ENCODE measurements around the gene TBC1D20.

Gene TBC1D20

GRCh38 chr20:418858-419365 lies 43.4 kb downstream of the TBC1D20 start:
- no peak for DNase-seq

- no peak for DNase-seq
Observed at GRCh38 chr20:417801-418342, 44.5 kb downstream of the TBC1D20 start.

- no peak for DNase-seq
Observed at GRCh38 chr20:416950-417800, 45.2 kb downstream of the TBC1D20 start.

- no peak for DNase-seq
Observed at GRCh38 chr20:415820-416322, 46.5 kb downstream of the TBC1D20 start.

GRCh38 chr20:414161-414560 lies 48.2 kb downstream of the TBC1D20 start:
- DNase-seq: no peak

GRCh38 chr20:412081-412480 lies 50.3 kb downstream of the TBC1D20 start:
- DNase-seq: no peak

GRCh38 chr20:409697-410559 lies 52.4 kb downstream of the TBC1D20 start:
- no peak for DNase-seq

- peak; percentile 41 for DNase-seq
Observed at GRCh38 chr20:408843-409696, 53.3 kb downstream of the TBC1D20 start.

GRCh38 chr20:407953-408842 lies 54.1 kb downstream of the TBC1D20 start, which contains the start of gene RBCK1:
Gene RBCK1 (plus strand): TSS chr20:408299. CDS start chr20:408758, 459 bp downstream.
- peak; percentile 89 for DNase-seq

GRCh38 chr20:407133-407952 lies 55.0 kb downstream of the TBC1D20 start:
- DNase-seq: peak; percentile 80

GRCh38 chr20:406200-407132 lies 55.9 kb downstream of the TBC1D20 start:
- DNase-seq: no peak

- DNase-seq: no peak
Observed at GRCh38 chr20:404088-404487, 58.2 kb downstream of the TBC1D20 start.

GRCh38 chr20:403582-403957 lies 58.8 kb downstream of the TBC1D20 start:
- no peak for DNase-seq

GRCh38 chr20:402898-403581 lies 59.3 kb downstream of the TBC1D20 start:
- no peak for DNase-seq

- no peak for DNase-seq
Observed at GRCh38 chr20:402496-402885, 59.8 kb downstream of the TBC1D20 start.

- no peak for DNase-seq
Observed at GRCh38 chr20:401682-402495, 60.4 kb downstream of the TBC1D20 start.
